ENCODE measurements around the gene MTMR2.

Gene MTMR2

GRCh38 chr11:95802806-95803205, 121.1 kb downstream of the MTMR2 start:
- peaks cover 6% of the 10 kb centered on the region for H3K4me1 Mint-ChIP-seq (ENCODE audit: low read depth)
- no peak for DNase-seq (ENCODE audit: low spot score)
- H3K36me3 Mint-ChIP-seq (ENCODE audit: low read depth) = peaks cover 58% of the 10 kb centered on the region
- no peak overlapping the region for H3K4me3 Mint-ChIP-seq
- no peaks in the 10 kb centered on the region for H3K27me3 Mint-ChIP-seq (ENCODE audit: low read depth)
- no peak overlapping the region for H3K27ac Mint-ChIP-seq
- peaks cover 7% of the 10 kb centered on the region for H3K9me3 Mint-ChIP-seq

GRCh38 chr11:95800438-95800837, 123.5 kb downstream of the MTMR2 start:
- Mint-ChIP-seq H3K9me3 (no peaks in the 10 kb centered on the region), H3K4me3 (no peak overlapping the region), H3K36me3 (ENCODE audit: low read depth) (peaks cover 37% of the 10 kb centered on the region), H3K4me1 (ENCODE audit: low read depth) (peaks cover 5% of the 10 kb centered on the region), H3K27me3 (ENCODE audit: low read depth) (no peaks in the 10 kb centered on the region), H3K27ac (no peak overlapping the region)
- no peak for DNase-seq (ENCODE audit: low spot score)

- Mint-ChIP-seq H3K9me3 (no peaks in the 10 kb centered on the region), H3K36me3 (ENCODE audit: low read depth) (peaks cover 40% of the 10 kb centered on the region), H3K4me3 (no peak overlapping the region), H3K27me3 (ENCODE audit: low read depth) (no peaks in the 10 kb centered on the region), H3K4me1 (ENCODE audit: low read depth) (peaks cover 9% of the 10 kb centered on the region), H3K27ac (no peak overlapping the region)
- no peak for DNase-seq (ENCODE audit: low spot score)
These were observed 124.4 kb downstream of the MTMR2 start for GRCh38 chr11:95799546-95799945.

GRCh38 chr11:95796501-95796900, 127.4 kb downstream of the MTMR2 start:
- H3K36me3 Mint-ChIP-seq (ENCODE audit: low read depth) = peaks cover 41% of the 10 kb centered on the region
- H3K27me3 Mint-ChIP-seq (ENCODE audit: low read depth) = no peaks in the 10 kb centered on the region
- H3K4me1 Mint-ChIP-seq (ENCODE audit: low read depth) = peaks cover 34% of the 10 kb centered on the region
- no peaks in the 10 kb centered on the region for H3K9me3 Mint-ChIP-seq
- H3K4me3 Mint-ChIP-seq = no peak overlapping the region
- H3K27ac Mint-ChIP-seq = no peak overlapping the region
- no peak for DNase-seq (ENCODE audit: low spot score)

- no peaks in the 10 kb centered on the region for H3K27me3 Mint-ChIP-seq (ENCODE audit: low read depth)
- no peak overlapping the region for H3K4me3 Mint-ChIP-seq
- peaks cover 35% of the 10 kb centered on the region for H3K4me1 Mint-ChIP-seq (ENCODE audit: low read depth)
- H3K36me3 Mint-ChIP-seq (ENCODE audit: low read depth) = peaks cover 40% of the 10 kb centered on the region
- DNase-seq (ENCODE audit: low spot score) = no peak
- H3K27ac Mint-ChIP-seq = no peak overlapping the region
- no peaks in the 10 kb centered on the region for H3K9me3 Mint-ChIP-seq
These were observed 128.1 kb downstream of the MTMR2 start for GRCh38 chr11:95795627-95796295.

- Mint-ChIP-seq H3K4me1 (ENCODE audit: low read depth) (peaks cover 35% of the 10 kb centered on the region), H3K9me3 (no peaks in the 10 kb centered on the region), H3K36me3 (ENCODE audit: low read depth) (peaks cover 28% of the 10 kb centered on the region), H3K4me3 (no peak overlapping the region), H3K27ac (no peak overlapping the region), H3K27me3 (ENCODE audit: low read depth) (no peaks in the 10 kb centered on the region)
- DNase-seq (ENCODE audit: low spot score) = no peak
These were observed 129.8 kb downstream of the MTMR2 start for GRCh38 chr11:95794086-95794485.

GRCh38 chr11:95793116-95793515, 130.8 kb downstream of the MTMR2 start:
- no peaks in the 10 kb centered on the region for H3K27me3 Mint-ChIP-seq (ENCODE audit: low read depth)
- no peaks in the 10 kb centered on the region for H3K9me3 Mint-ChIP-seq
- H3K27ac Mint-ChIP-seq = no peak overlapping the region
- peaks cover 37% of the 10 kb centered on the region for H3K4me1 Mint-ChIP-seq (ENCODE audit: low read depth)
- peaks cover 31% of the 10 kb centered on the region for H3K36me3 Mint-ChIP-seq (ENCODE audit: low read depth)
- DNase-seq (ENCODE audit: low spot score) = no peak
- H3K4me3 Mint-ChIP-seq = peak overlapping the region; percentile 34

- H3K36me3 Mint-ChIP-seq (ENCODE audit: low read depth) = peaks cover 34% of the 10 kb centered on the region
- no peaks in the 10 kb centered on the region for H3K9me3 Mint-ChIP-seq
- H3K4me3 Mint-ChIP-seq = peak overlapping the region; percentile 34
- H3K4me1 Mint-ChIP-seq (ENCODE audit: low read depth) = peaks cover 40% of the 10 kb centered on the region
- H3K27ac Mint-ChIP-seq = no peak overlapping the region
- no peak for DNase-seq (ENCODE audit: low spot score)
- no peaks in the 10 kb centered on the region for H3K27me3 Mint-ChIP-seq (ENCODE audit: low read depth)
These were observed 131.2 kb downstream of the MTMR2 start for GRCh38 chr11:95792700-95793099.

- peak overlapping the region; percentile 100 for H3K27ac Mint-ChIP-seq
- no peak for DNase-seq (ENCODE audit: low spot score)
- no peaks in the 10 kb centered on the region for H3K9me3 Mint-ChIP-seq
- no peaks in the 10 kb centered on the region for H3K27me3 Mint-ChIP-seq (ENCODE audit: low read depth)
- H3K4me3 Mint-ChIP-seq = peak overlapping the region; percentile 96
- peaks cover 35% of the 10 kb centered on the region for H3K36me3 Mint-ChIP-seq (ENCODE audit: low read depth)
- peaks cover 40% of the 10 kb centered on the region for H3K4me1 Mint-ChIP-seq (ENCODE audit: low read depth)
These were observed 131.7 kb downstream of the MTMR2 start for GRCh38 chr11:95792200-95792599.

- peak overlapping the region; percentile 96 for H3K4me3 Mint-ChIP-seq
- peaks cover 43% of the 10 kb centered on the region for H3K4me1 Mint-ChIP-seq (ENCODE audit: low read depth)
- H3K27ac Mint-ChIP-seq = peak overlapping the region; percentile 100
- no peaks in the 10 kb centered on the region for H3K27me3 Mint-ChIP-seq (ENCODE audit: low read depth)
- H3K9me3 Mint-ChIP-seq = no peaks in the 10 kb centered on the region
- DNase-seq (ENCODE audit: low spot score) = no peak
- peaks cover 39% of the 10 kb centered on the region for H3K36me3 Mint-ChIP-seq (ENCODE audit: low read depth)
These were observed 132.2 kb downstream of the MTMR2 start for GRCh38 chr11:95791709-95792033.

- DNase-seq (ENCODE audit: low spot score) = peak; percentile 63
- no peaks in the 10 kb centered on the region for H3K27me3 Mint-ChIP-seq (ENCODE audit: low read depth)
- H3K4me3 Mint-ChIP-seq = peak overlapping the region; percentile 96
- peaks cover 43% of the 10 kb centered on the region for H3K36me3 Mint-ChIP-seq (ENCODE audit: low read depth)
- H3K4me1 Mint-ChIP-seq (ENCODE audit: low read depth) = peaks cover 46% of the 10 kb centered on the region
- no peaks in the 10 kb centered on the region for H3K9me3 Mint-ChIP-seq
- H3K27ac Mint-ChIP-seq = peak overlapping the region; percentile 100
These were observed 132.8 kb downstream of the MTMR2 start for GRCh38 chr11:95790933-95791708.

GRCh38 chr11:95790123-95790932, 133.6 kb downstream of the MTMR2 start, which contains the start of gene CEP57:
TSS of gene CEP57 (plus strand) at chr11:95790498. CDS start at chr11:95790699, 201 bp downstream.
- Mint-ChIP-seq H3K9me3 (no peaks in the 10 kb centered on the region), H3K4me1 (ENCODE audit: low read depth) (peaks cover 52% of the 10 kb centered on the region), H3K36me3 (ENCODE audit: low read depth) (peaks cover 49% of the 10 kb centered on the region), H3K4me3 (peak within 1 kb of the TSS; percentile 96), H3K27ac (peak within 1 kb of the TSS; percentile 100), H3K27me3 (ENCODE audit: low read depth) (no peaks in the 10 kb centered on the region)
- peak; percentile 95 for DNase-seq (ENCODE audit: low spot score)

- Mint-ChIP-seq H3K27ac (peak within 1 kb of the TSS; percentile 100), H3K4me1 (ENCODE audit: low read depth) (peaks cover 48% of the 10 kb centered on the region)
- DNase-seq (ENCODE audit: low spot score) = peak; percentile 97
These were observed 134.3 kb downstream of the MTMR2 start, which contains the start of gene FAM76B for GRCh38 chr11:95789506-95790122. TSS of gene FAM76B (minus strand) at chr11:95789782. CDS start at chr11:95789478, 304 bp downstream.

More at GRCh38 chr11:95789506-95790122, 134.3 kb downstream of the MTMR2 start, which contains the start of gene FAM76B:
- peak within 1 kb of the TSS; percentile 96 for H3K4me3 Mint-ChIP-seq
- H3K36me3 Mint-ChIP-seq (ENCODE audit: low read depth) = peaks cover 50% of the 10 kb centered on the region
- H3K9me3 Mint-ChIP-seq = no peaks in the 10 kb centered on the region
- no peaks in the 10 kb centered on the region for H3K27me3 Mint-ChIP-seq (ENCODE audit: low read depth)

Measured in T-helper 2 cell treated with Interferon-gamma antibody and Interleukin-4, amounts not matched to agents 5 μg/mL and 100 μg/mL, for 36 hours (primary cell).